HCEC 1CT (cell line): Measurements from ENCODE around the gene ZNF620.
"Not testable (repeated sequence)": the region's sequence is repeated elsewhere in the genome, so short reads cannot be mapped to it uniquely, and the experiment has no call there.

ENCODE experiments used
- DNase-seq: peaks from one replicate; pipeline ENCODE4 v3.0.0-alpha.2; 2017

Gene ZNF620

DNA sequence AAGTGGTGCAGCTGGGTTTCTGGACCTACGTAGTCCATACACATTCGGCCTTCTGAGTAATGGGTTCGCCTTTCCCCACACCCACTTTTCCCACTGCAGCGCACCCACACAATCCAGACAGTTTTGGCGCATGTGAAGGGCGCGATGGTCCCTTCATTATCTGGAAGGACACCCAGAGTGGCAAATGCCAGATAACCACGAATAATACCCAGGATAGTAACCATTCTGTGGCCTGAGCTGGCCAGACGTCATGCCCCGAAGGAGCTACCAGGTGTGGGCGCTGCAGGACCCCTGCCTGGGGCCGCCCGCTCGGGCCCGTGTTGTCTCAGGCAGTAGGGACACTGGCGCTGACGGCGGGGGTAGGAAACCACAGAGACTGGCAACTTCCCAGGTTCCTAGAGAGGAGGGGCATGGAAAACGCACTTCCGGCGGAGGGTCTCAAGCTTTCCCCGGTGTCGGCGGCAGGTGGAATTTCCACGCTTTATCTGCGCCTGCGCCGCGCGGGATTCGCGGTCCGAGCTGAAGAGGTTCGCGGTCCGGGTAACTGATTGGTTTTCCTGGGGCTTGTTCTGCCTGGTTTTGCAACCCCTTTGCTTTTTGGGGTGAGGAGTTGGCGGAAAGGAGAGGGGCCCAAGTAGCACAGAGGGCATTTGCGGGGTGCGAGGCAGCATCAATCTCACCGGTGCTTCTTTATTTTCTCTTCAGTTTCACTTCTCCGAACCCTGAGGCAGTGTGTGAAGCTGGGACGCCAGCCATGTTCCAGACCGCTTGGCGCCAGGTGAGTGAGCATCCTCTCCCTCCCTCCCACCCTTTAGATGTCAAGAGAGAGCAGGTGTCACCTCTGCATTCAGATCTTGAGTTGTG, at the start of gene ZNF620:
Gene ZNF620 (plus strand): TSS at position 441 of the 864 bp plus-strand sequence. CDS start 314 bp downstream, at position 755.
- no peak for DNase-seq

DNA sequence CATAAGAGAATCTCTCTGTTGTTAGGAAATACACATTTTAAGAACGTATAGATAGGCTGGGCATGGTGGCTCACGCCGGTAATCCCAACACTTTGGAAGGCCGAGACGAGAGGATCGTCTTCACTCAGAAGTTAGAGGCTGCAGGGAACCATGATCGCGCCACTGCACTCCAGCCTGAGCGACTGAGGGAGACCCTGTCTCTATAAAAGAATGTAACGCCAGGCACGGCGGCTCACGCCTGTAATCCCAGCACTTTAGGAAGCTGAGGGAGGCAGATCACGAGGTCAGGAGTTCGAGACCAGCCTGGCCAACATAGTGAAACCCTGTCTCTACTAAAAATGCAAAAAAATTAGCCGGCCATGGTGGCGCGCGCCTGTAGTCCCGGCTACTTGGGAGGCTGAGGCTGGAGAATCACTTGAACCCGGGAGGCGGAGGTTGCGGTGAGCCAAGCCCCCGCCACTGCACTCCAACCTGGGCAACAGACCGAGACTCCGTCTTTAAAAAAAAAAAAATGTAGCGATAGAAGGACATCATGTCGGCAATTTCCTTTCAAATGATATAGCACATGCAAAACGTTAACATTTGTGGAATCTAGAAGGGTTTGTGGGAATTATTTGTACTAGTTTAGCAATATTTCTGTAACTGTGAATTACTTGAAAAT, 49.4 kb upstream of the ZNF620 start:
- DNase-seq: no peak

DNA sequence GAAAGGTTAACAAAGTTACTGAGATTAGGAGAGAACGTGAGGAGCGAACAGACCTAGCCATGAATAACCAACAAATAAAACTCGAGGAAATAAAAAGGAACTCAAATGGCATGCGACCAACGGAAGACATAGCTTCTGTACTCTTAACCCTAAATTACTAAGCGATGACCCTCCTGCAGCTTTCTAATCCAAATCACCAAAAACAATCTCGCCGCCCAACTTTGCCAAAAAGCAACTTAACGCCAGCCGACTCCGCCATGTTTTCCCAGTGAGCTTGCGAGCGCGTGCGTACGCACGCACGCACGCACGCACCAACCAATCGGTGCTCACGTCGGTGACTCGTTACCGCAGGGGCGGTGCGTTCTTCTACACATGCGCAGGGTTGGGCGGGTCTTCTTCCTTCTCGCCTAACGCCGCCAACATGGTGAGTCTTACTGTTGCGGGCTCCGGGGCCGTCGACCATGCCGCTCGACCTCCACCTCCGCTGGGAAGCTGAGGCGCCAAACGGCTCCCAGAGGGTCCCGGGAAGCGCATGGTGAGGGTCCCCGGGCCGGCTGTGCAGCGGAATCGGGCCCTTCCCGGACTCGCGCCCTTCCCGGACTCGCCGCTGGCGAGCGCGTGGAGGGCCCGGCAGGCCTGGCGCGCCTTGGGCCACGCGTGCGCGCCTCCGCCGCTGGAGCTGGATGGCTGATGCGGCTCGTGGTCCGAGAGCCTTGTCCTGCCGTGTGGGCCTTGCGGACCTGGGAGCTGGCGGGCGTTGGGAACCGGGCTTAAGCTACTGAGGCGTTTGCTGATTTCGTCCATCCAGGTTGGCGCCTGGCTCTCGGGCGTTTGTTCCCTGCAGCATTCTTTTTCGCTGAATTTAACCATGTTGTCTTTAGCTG, 48.7 kb upstream of the ZNF620 start, which contains the start of gene RPL14:
Gene RPL14 (plus strand): TSS at position 400 of the 884 bp plus-strand sequence. CDS start 133 bp downstream, at position 533.
- DNase-seq: peak; percentile 95

DNA sequence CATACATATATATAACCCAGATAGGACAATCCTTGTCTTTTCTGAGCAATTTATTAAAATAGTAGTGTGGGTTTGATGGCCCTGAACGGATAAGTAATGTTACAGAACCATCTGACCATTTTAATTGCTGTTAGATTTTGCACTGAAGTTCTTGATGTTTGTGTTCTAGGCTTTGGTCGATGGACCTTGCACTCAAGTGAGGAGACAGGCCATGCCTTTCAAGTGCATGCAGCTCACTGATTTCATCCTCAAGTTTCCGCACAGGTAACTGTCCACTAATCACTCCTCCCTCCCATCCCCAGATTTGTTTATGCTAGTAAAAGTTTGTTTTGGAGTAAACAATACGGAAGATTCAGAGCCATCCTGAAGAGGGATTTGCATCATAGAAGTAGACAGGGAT, 47.4 kb upstream of the ZNF620 start:
- no peak for DNase-seq

DNA sequence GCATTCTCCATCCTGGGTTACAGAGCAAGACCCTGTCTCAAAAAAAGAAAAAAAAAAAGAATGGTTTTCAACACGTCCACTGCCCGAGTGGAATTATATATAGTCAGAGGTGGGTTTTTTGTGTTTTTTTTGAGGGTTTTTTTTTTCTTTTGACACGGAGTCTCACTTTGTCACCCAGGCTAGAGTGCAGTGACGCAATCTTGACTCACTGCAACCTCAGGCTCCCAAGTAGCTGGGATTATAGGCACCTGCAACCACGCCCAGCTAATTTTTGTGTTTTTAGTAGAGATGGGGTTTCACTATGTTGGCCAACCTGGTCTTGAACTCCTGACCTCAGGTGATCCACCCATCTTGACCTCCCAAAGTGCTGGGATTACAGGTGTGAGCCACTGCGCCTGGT, 45.4 kb upstream of the ZNF620 start:
- not testable (repeated sequence) for DNase-seq

DNA sequence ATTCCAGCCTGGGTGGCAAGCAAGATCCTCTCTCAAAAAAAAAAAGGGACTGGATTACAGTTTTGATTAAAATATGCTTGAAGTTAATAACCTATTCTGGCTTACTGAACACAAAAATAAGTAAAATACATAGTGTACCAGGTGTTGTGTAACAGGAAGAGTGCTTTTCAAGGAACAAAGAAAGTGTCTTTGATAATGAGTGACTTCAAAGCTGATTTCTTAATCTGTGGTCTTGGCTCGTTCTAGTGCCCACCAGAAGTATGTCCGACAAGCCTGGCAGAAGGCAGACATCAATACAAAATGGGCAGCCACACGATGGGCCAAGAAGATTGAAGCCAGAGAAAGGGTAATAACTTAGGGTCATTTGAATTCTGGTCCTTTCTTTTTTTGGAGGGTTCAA, 44.7 kb upstream of the ZNF620 start:
- no peak for DNase-seq

DNA sequence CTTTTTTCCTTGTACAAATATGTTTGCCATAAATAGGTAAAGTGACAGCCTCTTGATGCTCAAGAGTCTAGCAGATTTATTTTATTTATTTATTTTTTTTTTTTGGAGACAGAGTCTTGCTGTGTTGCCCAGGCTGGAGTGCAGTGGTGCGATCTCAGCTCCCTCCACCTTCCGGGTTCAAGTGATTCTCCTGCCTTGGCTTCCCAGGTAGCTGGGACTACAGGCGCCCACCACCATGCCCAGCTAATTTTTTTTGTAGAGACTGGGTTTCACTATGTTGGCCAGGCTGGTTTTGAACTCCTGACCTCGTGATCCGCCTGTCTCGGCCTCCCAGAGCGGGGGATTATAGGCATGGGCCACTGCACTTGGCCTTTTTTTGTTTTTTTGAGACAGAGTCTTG, 43.0 kb upstream of the ZNF620 start:
- DNase-seq: not testable (repeated sequence)

DNA sequence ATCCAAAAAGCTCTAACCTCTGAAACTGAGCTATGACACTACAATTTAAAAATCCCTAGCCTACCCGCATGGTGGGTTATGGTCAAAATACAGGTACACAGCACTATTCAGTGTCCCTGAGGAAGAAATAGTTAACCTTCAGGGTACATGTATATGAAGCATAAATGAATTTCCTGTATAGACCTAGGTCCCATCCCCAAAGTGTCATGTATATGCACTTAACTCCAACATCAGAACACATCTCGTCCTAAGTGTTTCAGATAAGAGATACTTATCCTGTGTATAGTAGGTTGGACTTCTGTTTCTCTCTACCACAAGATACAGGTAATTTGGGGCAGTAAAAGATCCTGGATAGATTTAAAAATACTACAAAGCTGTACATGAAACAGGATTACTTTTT, 42.3 kb upstream of the ZNF620 start:
- no peak for DNase-seq

DNA sequence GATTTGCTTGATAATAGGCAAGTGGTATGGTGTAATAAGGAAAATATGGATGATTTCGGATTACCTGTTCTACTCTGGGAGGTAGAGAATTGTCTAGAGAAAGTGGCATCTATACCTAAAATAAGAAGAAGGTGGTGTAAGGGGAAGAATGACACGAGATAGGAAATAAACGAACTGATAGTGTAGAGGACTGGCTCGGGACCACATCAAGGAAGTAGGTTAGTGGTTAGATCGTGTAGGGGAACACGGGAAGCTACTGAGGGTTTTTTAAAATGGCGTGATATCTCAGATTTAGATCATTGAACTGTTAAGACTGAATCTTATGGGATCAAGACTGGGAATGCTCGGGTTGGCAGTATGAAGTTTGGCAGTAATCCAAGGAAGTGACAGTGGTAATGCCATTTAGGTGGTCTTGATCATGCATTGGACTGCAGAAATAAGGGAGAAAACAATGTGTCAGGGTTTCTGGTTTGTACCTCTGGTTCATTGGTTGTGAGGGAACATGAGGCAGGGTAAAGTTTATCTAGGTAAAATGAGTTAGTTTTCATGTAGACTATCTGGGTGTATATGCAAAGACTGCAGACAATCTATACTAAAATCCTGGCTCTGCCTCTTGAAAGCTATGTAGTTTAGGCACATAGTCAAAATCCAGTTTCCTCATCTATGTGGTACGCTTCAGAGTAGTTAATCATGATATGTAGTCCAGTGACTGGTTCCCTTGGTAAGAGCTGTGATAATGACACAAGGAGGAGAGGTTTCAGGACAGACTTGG, 41.3 kb upstream of the ZNF620 start:
- no peak for DNase-seq

DNA sequence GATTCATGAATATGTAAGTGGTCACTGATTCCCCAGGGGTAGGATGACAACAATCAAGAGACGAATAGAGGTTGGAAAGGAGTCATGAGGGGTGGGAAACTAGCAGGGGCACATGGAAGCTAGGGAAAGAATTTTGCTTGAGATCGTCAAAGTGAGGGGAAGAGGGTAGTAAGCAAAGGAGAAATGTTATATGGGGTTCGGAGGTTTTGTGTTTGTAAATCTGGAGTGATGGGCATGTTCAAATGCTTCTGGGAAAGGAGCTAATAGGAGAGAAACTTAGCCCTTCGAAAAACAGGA, 40.8 kb upstream of the ZNF620 start:
- no peak for DNase-seq

DNA sequence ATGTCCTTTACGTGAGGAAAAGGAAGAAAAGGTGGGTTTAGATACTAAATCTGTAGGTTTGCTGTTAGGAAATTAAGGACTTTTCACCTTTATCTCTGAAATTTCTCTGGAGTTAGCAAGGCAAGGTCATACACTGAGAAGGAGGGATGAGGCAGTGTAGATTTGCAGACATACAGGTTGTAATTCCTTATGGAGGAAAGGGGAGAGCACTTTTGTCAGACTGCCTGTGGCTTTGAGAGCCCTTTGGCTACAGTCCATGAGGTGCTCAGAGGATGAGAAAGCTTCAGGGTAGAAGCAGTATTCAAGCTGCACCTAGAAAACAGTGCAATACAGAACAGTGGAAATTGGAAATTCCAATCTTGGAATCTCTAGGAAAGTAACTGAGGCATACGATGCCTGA, 40.4 kb upstream of the ZNF620 start:
- no peak for DNase-seq

DNA sequence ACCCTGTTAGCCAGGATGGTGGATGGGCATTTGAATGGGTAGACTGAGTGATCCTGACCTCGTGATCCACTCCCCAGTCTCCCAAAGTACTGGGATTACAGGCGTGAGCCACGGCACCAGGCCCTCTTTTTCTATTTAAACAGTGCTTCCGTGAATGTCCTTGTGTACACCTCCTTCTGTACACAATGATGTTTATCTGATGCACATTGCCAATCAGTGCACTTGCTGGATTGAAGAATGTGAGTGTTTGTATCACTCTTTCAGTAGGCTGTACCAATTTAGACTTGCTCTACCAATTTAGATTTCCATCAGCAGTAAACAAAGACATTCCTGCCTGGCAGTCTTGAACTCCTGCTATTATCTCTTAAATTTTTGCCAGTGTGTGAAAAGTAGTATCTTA, 37.8 kb upstream of the ZNF620 start:
- DNase-seq: no peak

DNA sequence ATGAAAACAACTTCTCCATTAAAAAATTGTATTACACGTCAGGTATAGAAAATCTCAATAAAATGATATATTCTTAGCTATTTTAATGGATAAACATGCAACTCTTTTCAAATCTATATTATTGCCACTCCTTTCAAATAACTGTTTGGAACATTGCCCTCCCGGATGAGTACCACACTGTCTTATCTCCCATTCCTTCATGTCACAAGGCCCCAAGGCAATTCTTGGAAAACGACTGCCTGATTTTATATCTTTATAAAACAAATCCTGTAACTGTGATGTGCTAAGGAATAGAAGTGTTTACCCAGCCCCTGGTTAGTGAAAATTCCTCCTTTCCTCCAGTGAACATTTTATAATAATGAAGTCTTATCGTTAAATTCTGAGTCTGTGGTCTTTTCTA, 35.1 kb upstream of the ZNF620 start:
- no peak for DNase-seq

DNA sequence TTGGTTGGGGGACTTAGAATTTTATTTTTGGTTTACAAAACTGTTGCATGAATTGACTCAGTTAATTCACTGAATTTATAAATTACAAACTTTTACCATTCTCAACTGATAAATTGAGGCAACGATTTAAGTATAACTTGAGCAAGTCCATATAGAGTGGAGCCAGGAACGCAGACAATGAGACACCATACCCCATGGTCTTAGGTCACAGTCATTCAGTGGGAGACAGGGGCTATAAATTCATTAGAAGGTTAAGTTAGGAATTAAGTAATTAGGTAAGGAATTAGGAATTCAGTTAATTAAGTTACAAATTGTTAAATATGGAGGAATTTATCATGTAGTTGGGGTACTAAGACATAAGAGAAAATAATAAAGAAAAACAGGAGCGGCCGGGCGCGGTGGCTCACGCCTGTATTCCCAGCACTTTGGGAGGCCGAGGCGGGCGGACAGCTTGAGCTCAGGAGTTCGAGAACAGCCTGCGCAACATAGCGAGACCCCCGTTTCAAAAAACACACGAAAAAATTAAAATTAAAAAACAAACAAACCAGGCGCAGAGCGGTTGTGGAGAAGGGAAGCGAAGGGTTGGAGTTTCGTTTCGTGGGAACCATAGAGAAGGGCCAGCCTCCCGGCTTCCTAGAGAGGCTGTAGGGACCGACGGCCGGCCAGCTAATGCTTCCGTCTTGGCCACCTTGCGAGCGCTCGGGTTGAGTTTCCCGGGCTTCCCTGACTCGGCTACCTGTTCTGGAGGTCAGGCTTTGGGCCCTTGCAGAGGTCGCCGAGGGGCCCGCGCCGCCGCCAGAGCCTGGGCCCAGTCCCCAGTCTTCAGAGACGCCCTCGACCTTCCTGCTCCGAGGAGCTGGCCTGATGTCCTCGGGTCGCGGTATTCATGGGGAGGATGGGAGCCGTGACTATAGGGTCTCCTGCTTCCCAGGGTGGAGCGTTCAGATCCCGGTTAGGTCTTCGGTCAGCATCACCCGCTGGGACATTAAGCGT, 29.1 kb upstream of the ZNF620 start, which contains the start of gene ZNF619:
Gene ZNF619 (plus strand): TSS at position 645 of the 993 bp plus-strand sequence. CDS start 858 bp downstream, outside the sequence.
- peak; percentile 65 for DNase-seq

DNA sequence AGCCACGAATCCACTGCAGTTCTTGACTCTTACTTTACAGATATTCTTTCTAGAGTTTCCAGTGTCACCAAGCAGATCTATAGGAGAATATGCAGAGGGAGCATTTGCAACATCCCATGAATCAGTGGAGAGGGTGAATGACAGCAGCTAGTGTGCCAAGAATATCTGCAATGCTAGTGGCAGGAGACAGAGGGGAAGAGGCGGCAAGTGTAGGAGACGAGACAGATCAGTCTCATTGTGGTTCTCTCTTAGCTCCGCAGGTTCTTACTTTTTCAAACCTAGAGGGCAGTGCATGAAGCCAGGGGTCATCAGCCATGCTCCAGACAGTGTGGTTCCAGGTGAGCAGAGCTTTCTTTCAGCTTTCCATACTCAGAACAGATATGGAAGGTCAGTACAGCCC, 28.2 kb upstream of the ZNF620 start:
- DNase-seq: no peak

DNA sequence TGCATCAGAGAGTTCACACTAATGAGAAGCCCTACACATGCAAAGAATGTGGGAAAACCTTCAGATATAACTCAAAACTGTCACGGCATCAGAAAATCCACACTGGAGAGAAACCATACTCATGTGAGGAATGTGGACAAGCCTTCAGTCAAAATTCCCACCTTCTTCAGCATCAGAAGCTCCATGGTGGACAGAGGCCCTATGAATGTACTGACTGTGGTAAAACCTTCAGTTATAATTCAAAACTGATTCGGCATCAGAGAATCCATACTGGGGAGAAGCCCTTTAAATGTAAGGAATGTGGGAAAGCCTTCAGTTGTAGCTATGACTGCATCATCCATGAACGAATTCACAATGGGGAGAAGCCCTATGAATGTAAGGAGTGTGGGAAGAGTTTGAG, 18.7 kb upstream of the ZNF620 start:
- no peak for DNase-seq

DNA sequence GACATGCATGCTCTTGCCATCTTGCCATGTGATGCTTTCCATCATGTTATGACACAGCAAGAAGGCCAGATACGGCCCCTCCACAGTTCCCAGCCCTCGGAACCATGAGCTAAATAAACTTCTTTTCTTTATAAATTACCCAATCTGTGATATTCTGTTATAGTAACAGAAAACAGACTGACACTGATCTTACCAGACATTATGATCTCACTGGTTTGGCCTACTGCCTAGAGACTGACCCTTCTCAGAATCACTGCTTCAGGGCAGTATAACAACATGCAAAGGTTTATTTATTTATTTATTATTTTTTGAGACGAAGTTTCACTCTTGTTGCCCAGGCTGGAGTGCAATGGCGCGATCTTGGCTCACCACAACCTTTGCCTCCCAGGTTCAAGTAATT, 14.9 kb upstream of the ZNF620 start:
- no peak for DNase-seq

DNA sequence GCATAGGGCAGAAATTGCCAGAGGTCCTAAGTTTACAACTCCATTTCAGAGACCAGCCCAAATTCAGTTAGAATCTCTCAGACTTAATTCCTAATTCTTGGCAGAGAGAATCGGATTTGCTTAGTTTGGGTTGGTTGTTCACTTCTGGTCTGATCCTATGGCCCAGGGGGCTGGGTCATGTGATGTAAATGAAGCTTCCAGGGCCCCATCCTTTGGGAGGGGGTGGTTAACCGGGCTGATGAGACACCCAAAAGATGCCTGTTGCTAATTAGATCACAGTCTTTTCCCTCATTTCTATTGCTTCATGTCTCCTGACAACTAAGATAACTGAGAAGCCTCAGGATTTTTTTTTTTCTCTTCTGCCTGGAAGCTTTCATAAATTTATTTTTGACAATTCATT, 11.1 kb upstream of the ZNF620 start:
- DNase-seq: no peak

DNA sequence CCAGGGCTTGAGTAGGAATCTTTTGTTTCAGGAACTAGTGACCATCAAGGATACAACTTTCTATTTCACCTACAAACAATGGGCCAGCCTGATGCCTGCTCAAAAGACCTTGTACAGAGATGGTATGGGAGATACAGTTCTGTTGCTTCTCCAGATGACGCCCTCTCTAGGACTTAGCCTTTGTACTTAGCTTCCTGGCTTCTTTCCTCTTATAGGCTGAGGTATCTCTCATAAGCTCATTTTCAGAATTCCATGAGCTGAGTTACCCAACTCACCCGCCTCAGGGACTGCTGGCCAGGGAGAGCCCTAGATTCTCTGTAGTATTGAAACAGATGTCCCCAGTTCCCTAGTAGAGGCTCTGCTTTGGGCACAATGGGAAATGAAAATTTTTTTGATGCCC, 8.6 kb upstream of the ZNF620 start:
- DNase-seq: no peak

DNA sequence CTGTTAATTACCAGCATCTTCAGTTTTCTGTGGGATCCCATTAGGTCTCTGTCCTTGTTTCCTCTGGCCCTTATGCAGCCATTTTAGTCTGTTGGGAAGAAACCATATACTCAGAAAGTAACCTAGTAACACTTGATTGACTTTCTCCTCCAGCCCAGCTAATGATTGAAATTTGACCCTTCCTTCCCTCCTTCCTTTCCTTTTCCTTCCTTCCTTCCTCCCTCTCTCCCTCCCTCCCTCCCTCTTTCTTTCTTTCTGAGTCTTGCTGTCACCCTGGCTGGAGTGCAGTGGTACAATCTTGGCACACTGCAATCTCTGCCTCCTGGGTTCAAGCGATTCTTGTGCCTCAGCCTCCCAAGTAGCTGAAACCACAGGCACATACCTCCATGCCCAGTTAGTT, 5.9 kb upstream of the ZNF620 start:
- no peak for DNase-seq

DNA sequence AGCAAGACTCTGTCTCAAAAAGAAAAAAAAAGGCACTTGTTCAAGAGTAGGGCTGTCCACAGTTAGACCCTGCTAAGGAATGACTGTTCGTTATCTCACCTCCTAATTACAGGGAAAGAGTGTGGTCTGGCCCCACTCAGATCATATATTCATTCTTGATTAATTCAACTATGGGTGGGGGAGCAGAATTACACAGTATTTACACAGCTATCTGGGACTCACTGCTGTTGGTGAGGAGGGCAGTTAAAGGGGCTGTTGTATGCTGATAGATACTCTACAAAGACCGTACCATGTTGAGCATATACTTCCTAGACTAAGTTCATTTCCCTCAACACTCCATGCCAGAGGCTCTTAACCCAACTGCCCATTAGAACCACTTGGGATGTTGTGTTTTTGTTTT, 3.8 kb upstream of the ZNF620 start:
- no peak for DNase-seq
